ENCODE measurements around the gene CDH2. TPM values are rescaled to one million over a fixed set of nuclear protein-coding genes. Genes with fewer than 3 reads are reported as not detected.

The CDH2 gene
- total RNA-seq, 4 donors from 2014 or later = 0.13 to 0.95 (median 0.64) TPM

DNA sequence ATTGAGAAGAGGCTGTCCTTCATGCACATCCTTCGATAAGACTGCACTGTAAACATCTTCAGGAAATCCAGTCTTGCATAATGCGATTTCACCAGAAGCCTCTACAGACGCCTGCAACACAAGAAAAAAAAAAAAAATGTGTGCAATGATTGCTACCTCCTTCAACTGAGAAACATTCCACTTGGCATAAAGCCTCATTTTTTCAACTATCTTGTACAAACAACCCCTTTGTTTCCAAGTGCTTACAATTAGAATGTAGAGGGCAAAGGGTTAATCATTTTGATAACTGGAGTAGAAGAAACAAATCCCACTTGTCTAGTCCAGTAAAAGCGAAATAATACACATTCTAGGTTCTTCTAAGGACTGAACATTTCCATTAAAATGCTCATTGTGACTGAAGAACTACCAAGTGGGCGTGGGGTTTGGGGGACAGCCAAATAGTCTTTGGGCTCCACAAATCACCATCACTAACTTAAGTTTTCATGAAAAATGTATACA is 29.2 kb downstream of the CDH2 start:
- WGBS, 2 donors = 52 to 56% methylated on average over 5 of the region's 5 CpGs
- DNase-seq (ENCODE audit: low spot score in 2 of 2) = no peak

DNA sequence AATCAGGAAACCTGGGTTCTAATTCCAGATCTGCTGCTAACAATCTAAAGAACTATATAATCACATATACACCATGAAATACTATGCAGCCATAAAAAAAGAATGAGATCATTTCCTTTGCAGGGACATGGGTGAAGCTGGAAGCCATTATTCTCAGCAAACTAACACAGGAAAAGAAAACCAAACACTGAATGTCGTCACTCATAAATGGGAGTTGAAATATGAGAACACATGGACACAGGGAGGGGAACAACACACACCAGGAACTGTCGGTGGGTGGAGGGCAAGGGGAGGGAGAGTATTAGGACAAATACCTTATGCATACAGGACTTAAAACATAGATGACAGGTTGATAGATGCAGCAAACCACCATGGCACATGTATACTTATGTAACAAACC is 33.2 kb downstream of the CDH2 start:
- 42 to 47% methylated on average over 2 of the region's 2 CpGs for WGBS, 2 donors
- no peak overlapping the region for H3K4me3 ChIP-seq (ENCODE audit: low read depth, poor library complexity, severe bottlenecking)
- no peak for DNase-seq (ENCODE audit: low spot score in 2 of 2)
- intact Hi-C loops (cut with DNase I; ENCODE audit: low total_unique reads) = no loop called here
- TF ChIP-seq, protein P1, sequence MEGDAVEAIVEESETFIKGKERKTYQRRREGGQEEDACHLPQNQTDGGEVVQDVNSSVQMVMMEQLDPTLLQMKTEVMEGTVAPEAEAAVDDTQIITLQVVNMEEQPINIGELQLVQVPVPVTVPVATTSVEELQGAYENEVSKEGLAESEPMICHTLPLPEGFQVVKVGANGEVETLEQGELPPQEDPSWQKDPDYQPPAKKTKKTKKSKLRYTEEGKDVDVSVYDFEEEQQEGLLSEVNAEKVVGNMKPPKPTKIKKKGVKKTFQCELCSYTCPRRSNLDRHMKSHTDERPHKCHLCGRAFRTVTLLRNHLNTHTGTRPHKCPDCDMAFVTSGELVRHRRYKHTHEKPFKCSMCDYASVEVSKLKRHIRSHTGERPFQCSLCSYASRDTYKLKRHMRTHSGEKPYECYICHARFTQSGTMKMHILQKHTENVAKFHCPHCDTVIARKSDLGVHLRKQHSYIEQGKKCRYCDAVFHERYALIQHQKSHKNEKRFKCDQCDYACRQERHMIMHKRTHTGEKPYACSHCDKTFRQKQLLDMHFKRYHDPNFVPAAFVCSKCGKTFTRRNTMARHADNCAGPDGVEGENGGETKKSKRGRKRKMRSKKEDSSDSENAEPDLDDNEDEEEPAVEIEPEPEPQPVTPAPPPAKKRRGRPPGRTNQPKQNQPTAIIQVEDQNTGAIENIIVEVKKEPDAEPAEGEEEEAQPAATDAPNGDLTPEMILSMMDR (IDR thresholded peaks at IDR 0.05) = no peak
- TF ChIP-seq POLR2A (IDR thresholded peaks at IDR 0.05) = no peak

More for the DNA sequence above, 29.2 kb downstream of the CDH2 start:
- intact Hi-C loops (cut with DNase I; ENCODE audit: low total_unique reads) = no loop called here
- TF ChIP-seq POLR2A (IDR thresholded peaks at IDR 0.05) = no peak
- TF ChIP-seq, protein P1 (IDR thresholded peaks at IDR 0.05) = no peak
- H3K4me3 ChIP-seq (ENCODE audit: low read depth, poor library complexity, severe bottlenecking) = no peak overlapping the region

DNA sequence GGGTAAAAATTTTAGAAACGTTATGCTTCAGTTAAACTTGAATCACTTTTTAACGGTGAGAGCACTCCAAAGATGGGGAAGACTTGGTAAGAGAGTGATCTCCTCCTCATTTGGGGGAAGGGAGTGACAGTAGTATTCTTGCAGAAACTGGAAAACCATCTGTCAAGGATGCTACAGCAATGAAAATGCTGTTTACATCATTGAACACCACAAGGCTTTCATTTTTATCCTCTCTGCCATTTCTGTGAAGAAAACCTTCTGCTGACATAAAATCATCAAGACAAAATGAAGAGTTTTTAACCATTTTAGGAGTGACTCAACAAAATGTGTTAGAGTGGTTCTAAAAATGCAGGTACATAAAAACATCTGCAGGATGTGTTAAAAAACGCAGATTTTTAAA is 38.1 kb downstream of the CDH2 start:
- no peak overlapping the region for H3K4me3 ChIP-seq (ENCODE audit: low read depth, poor library complexity, severe bottlenecking)
- no peak for TF ChIP-seq POLR2A (IDR thresholded peaks at IDR 0.05)
- TF ChIP-seq, protein P1 (IDR thresholded peaks at IDR 0.05) = no peak
- 80 to 83% methylated on average over 3 of the region's 3 CpGs for WGBS, 2 donors
- DNase-seq (ENCODE audit: low spot score in 2 of 2) = no peak
- intact Hi-C loops (cut with DNase I; ENCODE audit: low total_unique reads) = no loop called here

DNA sequence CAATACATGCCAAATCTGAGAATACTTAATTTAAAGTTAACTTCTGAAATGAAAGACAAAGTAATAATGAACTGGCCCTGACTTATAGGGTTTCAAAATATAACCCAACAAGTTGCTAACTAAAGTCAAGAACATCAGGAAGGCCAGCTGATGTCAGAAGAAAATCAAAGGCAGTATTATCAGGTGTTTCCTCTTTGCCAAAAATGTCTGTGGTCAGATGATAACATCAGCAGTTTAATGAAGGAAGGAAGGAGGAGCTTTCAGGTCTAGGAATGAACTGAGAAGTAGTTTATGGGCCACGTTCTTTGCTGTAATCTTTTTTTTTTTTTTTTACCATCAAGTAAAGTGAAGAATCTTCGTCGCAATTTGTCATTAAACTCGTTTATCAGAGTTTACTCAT is 40.9 kb downstream of the CDH2 start:
- intact Hi-C loops (cut with DNase I; ENCODE audit: low total_unique reads) = no loop called here
- WGBS, 2 donors = 51 to 52% methylated on average over 4 of the region's 4 CpGs
- TF ChIP-seq, protein P1 (IDR thresholded peaks at IDR 0.05) = no peak
- no peak for TF ChIP-seq POLR2A (IDR thresholded peaks at IDR 0.05)
- H3K4me3 ChIP-seq (ENCODE audit: low read depth, poor library complexity, severe bottlenecking) = no peak overlapping the region
- DNase-seq (ENCODE audit: low spot score in 2 of 2) = no peak

DNA sequence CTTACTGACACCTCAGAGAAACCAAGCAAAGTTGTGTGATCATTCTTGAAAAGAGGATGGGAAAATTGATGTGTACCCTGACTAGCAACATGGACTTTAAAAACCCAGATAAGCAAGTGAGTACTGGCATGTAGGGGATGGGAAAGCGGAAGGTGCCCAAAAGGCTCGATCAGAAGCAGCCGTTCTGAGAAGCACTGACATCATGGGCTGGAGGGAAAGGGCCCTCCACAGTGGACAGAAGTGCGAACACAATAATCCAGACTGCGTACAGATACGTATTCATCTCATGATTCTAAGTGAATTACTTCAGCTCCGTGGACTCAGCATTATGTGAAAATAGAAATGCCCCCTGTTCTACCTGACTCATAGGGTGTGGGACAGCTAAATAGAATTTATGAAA is 42.2 kb downstream of the CDH2 start:
- no peak for TF ChIP-seq POLR2A (IDR thresholded peaks at IDR 0.05)
- TF ChIP-seq, protein P1 (IDR thresholded peaks at IDR 0.05) = no peak
- intact Hi-C loops (cut with DNase I; ENCODE audit: low total_unique reads) = no loop called here
- H3K4me3 ChIP-seq (ENCODE audit: low read depth, poor library complexity, severe bottlenecking) = no peak overlapping the region
- WGBS, 2 donors = 91 to 94% methylated on average over 7 of the region's 7 CpGs
- DNase-seq (ENCODE audit: low spot score in 2 of 2) = no peak

DNA sequence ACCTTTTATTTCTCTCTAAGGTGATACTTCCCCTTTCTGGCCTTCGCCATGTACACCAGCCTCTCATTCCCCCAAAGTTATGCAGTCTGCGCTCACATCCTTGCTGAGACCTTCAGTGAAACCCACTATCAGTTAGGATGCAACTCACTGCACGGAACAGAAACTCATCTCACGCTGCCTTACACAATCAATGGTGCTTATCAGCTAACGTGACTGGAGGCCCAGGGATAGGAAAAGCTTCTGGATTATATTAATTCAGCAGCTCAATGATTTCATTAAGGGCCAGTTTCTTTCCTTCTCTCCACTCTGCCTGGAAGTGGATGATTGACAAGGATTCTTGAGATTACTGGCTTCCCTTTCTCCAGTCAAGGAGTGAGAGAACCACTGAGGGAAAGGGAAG is 44.8 kb downstream of the CDH2 start:
- no peak overlapping the region for H3K4me3 ChIP-seq (ENCODE audit: low read depth, poor library complexity, severe bottlenecking)
- intact Hi-C loops (cut with DNase I; ENCODE audit: low total_unique reads) = no loop called here
- TF ChIP-seq, protein P1 (IDR thresholded peaks at IDR 0.05) = no peak
- no peak for TF ChIP-seq POLR2A (IDR thresholded peaks at IDR 0.05)
- WGBS, 2 donors = 87 to 89% methylated on average over 5 of the region's 5 CpGs
- DNase-seq (ENCODE audit: low spot score in 2 of 2) = no peak

Data from lower leg skin (tissue), 4 donors.